HPDE6-E6E7 (cell line): ENCODE measurements around the gene GPR158.
"Not testable (repeated sequence)": the region's sequence is repeated elsewhere in the genome, so short reads cannot be mapped to it uniquely, and the experiment has no call there.

Experiments used
- DNase-seq: peaks from one replicate; pipeline ENCODE4 v3.0.0; 2011; ENCODE audit warnings: missing footprints; ENCODE audit errors: extremely low spot score

GPR158 gene

GRCh38 chr10:25174461-25175230, at the start of gene GPR158:
Gene GPR158, plus strand, starts transcription at chr10:25175001. Its CDS starts 420 bp downstream, at chr10:25175421.
- peak; percentile 20 for DNase-seq

- DNase-seq = no peak
These were observed 49.6 kb upstream of the GPR158 start for GRCh38 chr10:25125201-25125611.

- no peak for DNase-seq
These were observed 45.2 kb upstream of the GPR158 start for GRCh38 chr10:25129592-25129991.

GRCh38 chr10:25130906-25131305, 43.9 kb upstream of the GPR158 start:
- no peak for DNase-seq

GRCh38 chr10:25142116-25142864, 32.5 kb upstream of the GPR158 start:
- DNase-seq = no peak

GRCh38 chr10:25157650-25158049, 17.2 kb upstream of the GPR158 start:
- DNase-seq = no peak

GRCh38 chr10:25159591-25159990, 15.2 kb upstream of the GPR158 start:
- no peak for DNase-seq

- no peak for DNase-seq
These were observed 12.4 kb upstream of the GPR158 start for GRCh38 chr10:25162391-25162790.

- DNase-seq = not testable (repeated sequence)
These were observed 11.3 kb upstream of the GPR158 start for GRCh38 chr10:25163464-25163863.

- no peak for DNase-seq
These were observed 5.1 kb upstream of the GPR158 start for GRCh38 chr10:25169740-25170139.

GRCh38 chr10:25170627-25171026, 4.2 kb upstream of the GPR158 start:
- no peak for DNase-seq

- DNase-seq = no peak
These were observed 973 bp downstream of the GPR158 start for GRCh38 chr10:25175527-25176420.

GRCh38 chr10:25176421-25176968, 1.7 kb downstream of the GPR158 start:
- DNase-seq = no peak

GRCh38 chr10:25177093-25177753, 2.4 kb downstream of the GPR158 start:
- DNase-seq = no peak

- DNase-seq = no peak
These were observed 2.9 kb downstream of the GPR158 start for GRCh38 chr10:25177754-25178135.

GRCh38 chr10:25178411-25178810, 3.6 kb downstream of the GPR158 start:
- DNase-seq = no peak

- no peak for DNase-seq
These were observed 6.0 kb downstream of the GPR158 start for GRCh38 chr10:25180801-25181200.

- DNase-seq = no peak
These were observed 7.8 kb downstream of the GPR158 start for GRCh38 chr10:25182636-25183035.

- no peak for DNase-seq
These were observed 16.5 kb downstream of the GPR158 start for GRCh38 chr10:25191162-25191895.

- no peak for DNase-seq
These were observed 23.4 kb downstream of the GPR158 start for GRCh38 chr10:25198151-25198550.
